HEK293 (cell line): ENCODE measurements around the gene GPR107.

Experiments
- CTCF ChIP-seq: fragments of 450-650 bp; formaldehyde crosslinking; IDR thresholded peaks from 2 replicates; pipeline ENCODE4 v1.5.1; 2016; ENCODE audit warnings: missing biosample characterization, missing genetic modification characterization
- PRDM4 ChIP-seq: fragments of 450-650 bp; formaldehyde crosslinking; IDR thresholded peaks from 2 replicates; pipeline ENCODE4 v1.5.1; 2017; ENCODE audit warnings: missing biosample characterization, missing genetic modification characterization
- ZBTB6 ChIP-seq: fragments of 450-650 bp; formaldehyde crosslinking; IDR thresholded peaks from 2 replicates; pipeline ENCODE4 v1.5.1; 2017; ENCODE audit warnings: missing biosample characterization, missing genetic modification characterization
- ZFHX2 ChIP-seq: fragments of 450-650 bp; formaldehyde crosslinking; conservative IDR thresholded peaks from 2 replicates; pipeline ENCODE4 v1.5.1; 2016; ENCODE audit warnings: missing biosample characterization, missing genetic modification characterization
- ZNF513 ChIP-seq: fragments of 450-650 bp; IDR thresholded peaks from 2 replicates; pipeline ENCODE4 v1.5.1; 2018; ENCODE audit warnings: missing biosample characterization, missing genetic modification characterization

- TF ChIP-seq ZBTB6 (tag by site-specific recombination) (no peak), ZFHX2 (no peak), PRDM4 (tag by site-specific recombination) (no peak), ZNF513 (tag by site-specific recombination) (no peak), CTCF (tag by site-specific recombination) (no peak)
Observed at GRCh38 chr9:130023994-130024596, 29.6 kb upstream of the GPR107 start.
